ENCODE measurements around the gene MMP7. TPM values are rescaled to one million over a fixed set of nuclear protein-coding genes. Genes with fewer than 3 reads are reported as not detected.

Gene MMP7
- total RNA-seq, 2 donors from 2014 or later = not detected

DNA sequence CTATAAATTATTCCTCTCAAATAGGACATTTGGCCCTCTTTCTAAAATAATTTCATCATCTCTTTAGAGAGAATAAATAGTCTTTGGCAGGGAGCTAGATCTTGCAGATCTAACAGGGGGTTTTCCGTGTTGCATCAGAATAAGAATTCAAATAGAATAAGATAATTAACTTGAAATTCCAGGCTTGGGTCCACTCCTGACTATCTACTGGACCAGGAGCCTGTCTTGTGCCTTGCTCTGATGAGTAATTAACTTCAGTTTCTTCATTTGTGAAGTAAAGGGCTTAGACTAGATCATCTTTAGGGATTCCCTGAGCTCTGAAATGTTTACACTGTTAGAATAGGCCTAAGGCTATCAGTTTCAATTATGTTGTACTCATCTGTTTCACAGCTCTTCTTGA lies 54.5 kb downstream of the MMP7 start:
- no peak for ATAC-seq
- DNase-seq = no peak

DNA sequence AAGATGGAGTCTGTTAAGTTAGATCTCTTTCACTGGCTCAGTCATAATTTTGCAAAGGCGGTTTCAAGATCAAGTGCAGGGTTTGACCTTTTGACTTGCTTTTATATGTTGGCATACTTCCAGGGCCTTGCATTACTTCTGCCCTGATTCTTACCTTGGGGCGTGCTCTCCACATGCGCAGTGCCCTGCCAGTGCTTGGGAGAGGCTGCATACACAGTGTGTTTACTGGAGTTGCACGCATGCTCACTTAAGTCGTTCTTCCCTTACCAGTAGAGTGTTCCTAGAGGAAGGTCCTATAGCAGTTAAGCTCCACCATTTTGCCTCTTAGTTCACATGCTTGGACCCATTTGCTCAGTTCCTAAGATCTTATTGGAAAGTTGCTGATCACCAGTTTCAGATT lies 57.0 kb downstream of the MMP7 start:
- DNase-seq = peak; percentile 82 to 94
- intact Hi-C loops (cut with DNase I, micrococcal nuclease) = no loop called here
- peak; percentile 95 for ATAC-seq

More for the DNA sequence above, 54.5 kb downstream of the MMP7 start:
- intact Hi-C loops (cut with DNase I, micrococcal nuclease) = no loop called here

GRCh38 chr11:102472127-102472526 lies 58.4 kb downstream of the MMP7 start:
- intact Hi-C loops (cut with DNase I, micrococcal nuclease) = no loop called here
- no peak for ATAC-seq
- no peak for DNase-seq

DNA sequence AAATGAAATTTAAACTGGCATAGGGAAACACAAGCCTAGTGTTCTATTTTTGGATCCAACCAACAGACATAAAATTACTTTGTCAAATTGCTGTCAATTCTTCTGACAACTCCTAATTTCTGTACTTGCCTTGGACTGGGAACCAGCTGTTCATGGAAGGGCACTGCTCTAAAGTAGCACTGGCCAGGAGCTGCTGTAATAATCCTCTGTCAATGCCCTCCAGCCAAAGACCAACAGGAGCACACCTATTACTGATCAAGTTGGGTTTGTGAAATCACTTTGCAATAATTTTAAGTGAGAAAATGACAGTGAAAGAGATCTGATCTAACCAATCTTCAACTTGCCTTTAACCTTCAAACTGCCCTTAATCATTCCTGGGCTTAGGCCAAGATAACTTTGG lies 59.1 kb downstream of the MMP7 start:
- DNase-seq = no peak
- ATAC-seq = no peak
- intact Hi-C loops (cut with DNase I, micrococcal nuclease) = no loop called here

Other genes with a start within 250 kb of the MMP7 start
- gene BIRC3, start 213.3 kb downstream of the MMP7 start, total RNA-seq = 10 to 100 TPM; 41.7 to 53.6 TPM
- 10 to 100 TPM; 46.9 to 50.7 TPM for gene BIRC2, start 183.5 kb downstream of the MMP7 start, total RNA-seq
- 100 to 1,000 TPM; 105 to 114 TPM for gene TMEM123, start 78.0 kb downstream of the MMP7 start, total RNA-seq
- not detected for gene MMP20, start 94.6 kb upstream of the MMP7 start, total RNA-seq
- gene MMP27, start 175.0 kb upstream of the MMP7 start, total RNA-seq = under 1 TPM in 1 of 2 donors, not detected in 1; 0.47 TPM
- not detected for gene MMP8, start 194.2 kb upstream of the MMP7 start, total RNA-seq
- gene MMP10, start 249.9 kb upstream of the MMP7 start, total RNA-seq = under 1 TPM in 1 of 2 donors, not detected in 1; 0.47 TPM

All from left colon (tissue), 2 donors.